Spleen (tissue), 11 donors: ENCODE results near the gene SERINC5. TPM values are rescaled to one million over a fixed set of nuclear protein-coding genes. Genes with fewer than 3 reads are reported as not detected.

Experiments used
- DNase-seq: peaks from one replicate; pipeline ENCODE4 v3.0.0-alpha.2; 2020
- H3K27ac ChIP-seq, 8 donors: fragments of 200-600 bp; sonication (generic) in 7 of 8; 1 replicate in 4 of 8; 2 replicates in 4 of 8; pipeline versions ENCODE4 v1.5.0 to v1.8.0; 2016 to 2021; ENCODE audit warnings: inconsistent platforms in 4 of 8, mild to moderate bottlenecking in 4 of 8, moderate library complexity in 1 of 8
- H3K27me3 ChIP-seq, 7 donors: fragments of 200-600 bp; sonication (generic) in 6 of 7; replicated peaks in 1 of 7; 1 replicate in 4 of 7; 2 replicates in 3 of 7; pipeline versions ENCODE4 v1.5.0 to v1.8.0; 2016 to 2021; ENCODE audit warnings: inconsistent platforms in 3 of 7, mild to moderate bottlenecking in 1 of 7
- H3K36me3 ChIP-seq, 6 donors: fragments of 200-600 bp; sonication (generic) in 5 of 6; 1 replicate in 4 of 6; 2 replicates in 2 of 6; pipeline versions ENCODE4 v1.5.0 to v1.8.0; 2016 to 2021; ENCODE audit warnings: inconsistent platforms in 2 of 6
- H3K4me1 ChIP-seq, 6 donors: fragments of 200-600 bp; sonication (generic) in 5 of 6; 1 replicate in 3 of 6; 2 replicates in 3 of 6; pipeline versions ENCODE4 v1.5.0 to v1.8.0; 2016 to 2021; ENCODE audit warnings: inconsistent platforms in 3 of 6
- H3K4me3 ChIP-seq, 8 donors: fragments of 200-600 bp; sonication (generic) in 7 of 8; 1 replicate in 4 of 8; 2 replicates in 4 of 8; pipeline versions ENCODE4 v1.5.0 to v1.8.0; 2016 to 2021; ENCODE audit warnings: inconsistent platforms in 4 of 8, mild to moderate bottlenecking in 4 of 8, moderate library complexity in 2 of 8
- H3K9me3 ChIP-seq, 8 donors: fragments of 200-600 bp; sonication (generic) in 7 of 8; 1 replicate in 4 of 8; 2 replicates in 4 of 8; pipeline versions ENCODE4 v1.5.0 to v1.8.0; 2016 to 2021; ENCODE audit warnings: inconsistent platforms in 4 of 8
- POLR2A ChIP-seq, 3 donors: fragments of 450-650 bp; IDR thresholded peaks; one replicate each; pipeline ENCODE4 v1.5.1; 2017; ENCODE audit warnings: antibody characterized with exemption in 3 of 3, mild to moderate bottlenecking in 1 of 3
- POLR2AphosphoS5 ChIP-seq, 3 donors: sonication (generic); formaldehyde crosslinking; IDR thresholded peaks; one replicate each; pipeline ENCODE4 v1.5.1; 2017; ENCODE audit warnings: antibody characterized with exemption in 3 of 3
- WGBS, 5 donors: extraction: QIAGEN DNeasy Blood & Tissue Kit in 3 of 5; methylation state at CpG; one replicate each; pipeline versions ENCODE4 v1.1.5 to v1.1.7; 2013 to 2018; 5-methylcytosine and 5-hydroxymethylcytosine counted together
- intact Hi-C: fragments of 100-400 bp; cut with DNase I; formaldehyde crosslinking; loops from one replicate; pipeline ENCODE4 v1.15.0; 2023; ENCODE audit warnings: low total_unique reads
- polyA plus RNA-seq, 3 donors: library from polyadenylated mRNA; stranded (reverse); fragments of 200-250 nt; gene quantifications; one replicate each; pipeline ENCODE4 v1.2.1, GENCODE V29; 2013
- total RNA-seq, 7 donors: library from RNA; depleted of rRNA in 3 of 7; stranded (reverse); fragments of >200 nt in 3 of 7; fragmentation: NEBNext Ultra II Directional in 4 of 7; extraction: Animal tissue kit (Norgen Biotek cat#: 25700) in 4 of 7; gene quantifications; one replicate each; pipeline versions ENCODE4 v1.1.0 to v1.2.1, GENCODE V29; 2016 to 2021
- TF ChIP-seq, protein P1 (sequence below), 11 experiments: fragments of 200-600 bp in 7 of 11; fragments of 450-650 bp in 4 of 11; sonication (generic) in 4 of 11; IDR thresholded peaks in 8 of 11; conservative IDR thresholded peaks in 3 of 11; 1 replicate in 7 of 11; 2 replicates in 4 of 11; pipeline versions ENCODE4 v1.4.0 to v1.8.0; 2016 to 2021; ENCODE audit warnings: antibody characterized with exemption in 11 of 11, inconsistent platforms in 4 of 11, mild to moderate bottlenecking in 1 of 11
- donor health status: healthy with polysubstance abuse.
- donor health status: DM: no; HTN: no; CAD: no; lungs with moderate emphysema.
- donor health status: DM: no; HTN: no; CAD: no.
- donor health status: Bipolar disorder and iron deficiency.
- donor health status: healthy.
- donor health status: DM: no; HTN: no; CAD: no.
- donor health status: DM: yes; HTN: yes; CAD: no.

SERINC5 gene
- total and polyA plus RNA-seq, 10 donors, result 1.5 to 29.8 (median 21.2) TPM

DNA sequence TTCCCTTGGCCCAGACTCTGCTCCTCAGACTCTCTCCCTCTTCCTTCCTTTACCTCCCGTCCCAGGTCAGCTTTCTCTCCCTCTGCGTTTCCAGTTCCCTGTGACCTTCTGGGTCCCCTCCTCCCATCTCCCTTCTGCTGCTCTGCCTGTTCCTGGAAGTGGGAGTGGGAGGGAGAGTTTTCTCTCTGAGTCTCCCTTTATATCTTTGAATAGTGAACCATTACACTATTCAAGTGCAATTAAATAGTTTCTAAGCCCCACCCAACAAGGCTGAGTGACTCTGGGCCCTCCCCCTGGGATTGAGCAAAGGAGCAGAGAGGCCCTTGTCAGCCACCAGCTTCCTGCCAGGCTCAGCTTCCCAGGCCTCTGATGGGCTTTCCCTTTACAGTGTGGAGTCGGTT lies 185.9 kb downstream of the SERINC5 start:
- WGBS, 5 donors, result 21 to 34% (median 25%) methylated on average over 3 of the region's 3 CpGs
- intact Hi-C loops, result no loop called here

GRCh38 chr5:80069251-80069800 lies 186.5 kb downstream of the SERINC5 start:
- H3K27me3 ChIP-seq, result no peaks in the 10 kb centered on the region
- H3K27ac ChIP-seq, result peak overlapping the region in 5 of 8 donors; percentile 20 to 43 (median 24)
- WGBS, 5 donors, result 47 to 77% (median 62%) methylated on average over 4 of the region's 4 CpGs
- TF ChIP-seq POLR2A (IDR thresholded peaks at IDR 0.05) (no peak), POLR2AphosphoS5 (IDR thresholded peaks at IDR 0.05) (no peak)
- TF ChIP-seq, protein P1, sequence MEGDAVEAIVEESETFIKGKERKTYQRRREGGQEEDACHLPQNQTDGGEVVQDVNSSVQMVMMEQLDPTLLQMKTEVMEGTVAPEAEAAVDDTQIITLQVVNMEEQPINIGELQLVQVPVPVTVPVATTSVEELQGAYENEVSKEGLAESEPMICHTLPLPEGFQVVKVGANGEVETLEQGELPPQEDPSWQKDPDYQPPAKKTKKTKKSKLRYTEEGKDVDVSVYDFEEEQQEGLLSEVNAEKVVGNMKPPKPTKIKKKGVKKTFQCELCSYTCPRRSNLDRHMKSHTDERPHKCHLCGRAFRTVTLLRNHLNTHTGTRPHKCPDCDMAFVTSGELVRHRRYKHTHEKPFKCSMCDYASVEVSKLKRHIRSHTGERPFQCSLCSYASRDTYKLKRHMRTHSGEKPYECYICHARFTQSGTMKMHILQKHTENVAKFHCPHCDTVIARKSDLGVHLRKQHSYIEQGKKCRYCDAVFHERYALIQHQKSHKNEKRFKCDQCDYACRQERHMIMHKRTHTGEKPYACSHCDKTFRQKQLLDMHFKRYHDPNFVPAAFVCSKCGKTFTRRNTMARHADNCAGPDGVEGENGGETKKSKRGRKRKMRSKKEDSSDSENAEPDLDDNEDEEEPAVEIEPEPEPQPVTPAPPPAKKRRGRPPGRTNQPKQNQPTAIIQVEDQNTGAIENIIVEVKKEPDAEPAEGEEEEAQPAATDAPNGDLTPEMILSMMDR (IDR thresholded peaks at IDR 0.05 in 8 of 11, conservative IDR thresholded peaks at IDR 0.05 in 3 of 11), result no peak
- no peak overlapping the region for H3K4me3 ChIP-seq
- no peak for DNase-seq
- H3K9me3 ChIP-seq, result no peaks in the 10 kb centered on the region
- intact Hi-C loops, result no loop called here
- H3K36me3 ChIP-seq, result no peaks in the 10 kb centered on the region
- peaks cover 3 to 30% (median 13%) of the 10 kb centered on the region in 6 donors for H3K4me1 ChIP-seq

More for the DNA sequence above, 185.9 kb downstream of the SERINC5 start:
- no peak for DNase-seq
- H3K27me3 ChIP-seq, result no peaks in the 10 kb centered on the region
- peaks cover 3 to 30% (median 13%) of the 10 kb centered on the region in 6 donors for H3K4me1 ChIP-seq
- H3K27ac ChIP-seq, result peak overlapping the region in 5 of 8 donors; percentile 20 to 43 (median 24)
- TF ChIP-seq, protein P1 (IDR thresholded peaks at IDR 0.05 in 8 of 11, conservative IDR thresholded peaks at IDR 0.05 in 3 of 11), result no peak
- no peaks in the 10 kb centered on the region for H3K9me3 ChIP-seq
- H3K4me3 ChIP-seq, result no peak overlapping the region
- no peaks in the 10 kb centered on the region for H3K36me3 ChIP-seq

GRCh38 chr5:80068775-80069174 lies 187.1 kb downstream of the SERINC5 start:
- H3K4me1 ChIP-seq, result peaks cover 3 to 30% (median 13%) of the 10 kb centered on the region in 6 donors
- no peak overlapping the region for H3K4me3 ChIP-seq
- H3K36me3 ChIP-seq, result no peaks in the 10 kb centered on the region
- no peaks in the 10 kb centered on the region for H3K27me3 ChIP-seq
- no peaks in the 10 kb centered on the region for H3K9me3 ChIP-seq
- H3K27ac ChIP-seq, result no peak overlapping the region
- DNase-seq, result no peak
- TF ChIP-seq POLR2AphosphoS5 (IDR thresholded peaks at IDR 0.05) (no peak), POLR2A (IDR thresholded peaks at IDR 0.05) (no peak)
- TF ChIP-seq, protein P1 (IDR thresholded peaks at IDR 0.05 in 8 of 11, conservative IDR thresholded peaks at IDR 0.05 in 3 of 11), result no peak
- intact Hi-C loops, result no loop called here
- 82 to 94% (median 85%) methylated on average over 4 of the region's 4 CpGs for WGBS, 5 donors

GRCh38 chr5:80068246-80068636 lies 187.6 kb downstream of the SERINC5 start:
- WGBS, 5 donors, result 87 to 99% (median 94%) methylated on average over 4 to 5 of the region's 5 CpGs
- no peak overlapping the region for H3K4me3 ChIP-seq
- H3K9me3 ChIP-seq, result no peaks in the 10 kb centered on the region
- no peaks in the 10 kb centered on the region for H3K36me3 ChIP-seq
- TF ChIP-seq POLR2AphosphoS5 (IDR thresholded peaks at IDR 0.05), result no peak
- no peak for TF ChIP-seq POLR2A (IDR thresholded peaks at IDR 0.05)
- TF ChIP-seq, protein P1 (IDR thresholded peaks at IDR 0.05 in 8 of 11, conservative IDR thresholded peaks at IDR 0.05 in 3 of 11), result no peak
- no peak for DNase-seq
- no peaks in the 10 kb centered on the region for H3K27me3 ChIP-seq
- intact Hi-C loops, result no loop called here
- H3K27ac ChIP-seq, result no peak overlapping the region
- peaks cover 3 to 30% (median 13%) of the 10 kb centered on the region in 6 donors for H3K4me1 ChIP-seq
